Stimulated activated naive CD4-positive, alpha-beta T cell (primary cell): ENCODE results near the gene NOD1.
"Not testable (repeated sequence)": the region's sequence is repeated elsewhere in the genome, so short reads cannot be mapped to it uniquely, and the experiment has no call there.

Source experiments
- DNase-seq, 6 experiments: peaks; one replicate each; lab custom pipeline; 2025; lab: John Stamatoyannopoulos, UW

The NOD1 gene

DNA sequence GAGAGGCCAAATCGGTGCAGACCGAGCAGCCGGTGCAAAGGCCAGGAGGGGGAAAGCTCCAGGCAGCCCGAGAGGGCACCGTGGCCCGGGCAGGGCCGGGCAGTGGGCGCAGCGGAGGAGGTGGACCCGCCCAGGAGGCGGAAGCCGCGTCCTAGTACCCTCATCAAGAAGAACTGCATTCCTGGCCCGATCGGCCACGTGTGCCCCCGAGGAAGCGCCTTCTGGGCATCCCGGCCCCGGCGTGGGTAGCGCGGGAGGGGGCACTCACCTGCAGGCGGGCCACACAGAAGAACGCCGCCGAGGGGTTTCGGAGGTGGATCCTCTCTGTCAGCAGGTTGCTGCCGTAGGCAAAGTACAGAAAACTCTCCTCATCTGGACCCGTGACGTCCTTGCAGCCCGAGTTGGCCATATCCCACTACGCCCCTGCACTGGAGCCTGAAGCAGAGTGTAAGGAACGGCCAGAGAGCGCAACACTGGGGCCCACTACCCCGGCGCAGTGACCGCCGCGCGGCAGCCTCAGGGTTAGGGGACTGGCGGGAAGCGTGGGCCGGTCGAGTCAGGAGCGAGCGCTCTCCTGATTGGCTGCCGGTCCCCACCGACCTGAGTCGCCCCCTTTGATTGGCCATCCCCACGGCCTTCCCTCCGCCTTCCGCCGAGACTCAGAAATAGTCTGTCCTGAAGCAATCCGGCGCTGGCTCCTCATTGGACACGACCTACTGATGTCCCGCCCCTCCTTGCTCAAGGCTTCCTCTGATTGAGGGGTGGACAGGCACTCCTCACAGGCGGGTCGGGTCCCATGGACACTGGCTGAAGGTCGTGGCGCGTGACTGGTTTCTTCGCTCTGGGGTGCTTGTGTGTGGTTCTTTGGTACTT is 26.0 kb upstream of the NOD1 start, which contains the start of gene GGCT:
Gene GGCT (minus strand): TSS at position 529 of the 873 bp plus-strand sequence. CDS start 120 bp downstream, at position 409.
- peak; percentile 92 to 97 (median 94) for DNase-seq

GRCh38 chr7:30503274-30504212 is 25.0 kb upstream of the NOD1 start:
- no peak for DNase-seq

DNA sequence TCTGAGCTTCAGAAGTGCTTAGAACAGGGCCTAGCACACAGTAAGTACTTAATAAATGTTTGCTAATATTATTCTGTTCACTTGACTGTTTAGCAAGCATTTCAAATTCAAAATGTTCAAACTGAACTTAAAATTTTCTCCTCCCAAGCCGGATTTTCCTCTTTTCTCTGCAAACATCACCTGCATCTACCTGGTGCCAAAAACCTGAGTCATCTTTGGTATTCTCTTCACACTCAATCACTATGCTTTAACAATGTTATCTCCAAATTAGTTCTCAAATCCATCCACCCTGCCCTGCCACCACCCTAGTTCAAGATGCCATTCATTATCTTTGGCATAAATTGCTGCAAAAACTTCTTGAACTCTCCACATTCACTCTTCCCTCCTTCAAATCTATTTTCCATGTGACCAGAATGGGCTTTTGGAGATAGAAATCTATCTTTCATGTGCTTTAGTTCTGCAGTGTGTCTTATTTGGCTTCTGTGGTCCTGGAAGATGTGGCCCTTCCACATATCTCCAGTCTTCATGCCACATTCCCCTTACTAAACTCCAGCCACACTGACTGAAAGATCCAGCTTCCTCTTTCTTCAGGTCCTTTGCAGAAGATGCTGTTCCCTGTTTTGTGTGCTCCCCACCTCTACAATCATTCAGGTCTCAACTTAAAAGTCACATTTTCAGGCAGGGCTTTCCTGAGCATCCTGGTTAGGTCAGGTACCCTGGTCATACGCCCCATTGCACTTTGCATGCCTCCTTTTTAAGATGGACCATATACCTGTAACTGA is 24.1 kb upstream of the NOD1 start:
- DNase-seq, result no peak

DNA sequence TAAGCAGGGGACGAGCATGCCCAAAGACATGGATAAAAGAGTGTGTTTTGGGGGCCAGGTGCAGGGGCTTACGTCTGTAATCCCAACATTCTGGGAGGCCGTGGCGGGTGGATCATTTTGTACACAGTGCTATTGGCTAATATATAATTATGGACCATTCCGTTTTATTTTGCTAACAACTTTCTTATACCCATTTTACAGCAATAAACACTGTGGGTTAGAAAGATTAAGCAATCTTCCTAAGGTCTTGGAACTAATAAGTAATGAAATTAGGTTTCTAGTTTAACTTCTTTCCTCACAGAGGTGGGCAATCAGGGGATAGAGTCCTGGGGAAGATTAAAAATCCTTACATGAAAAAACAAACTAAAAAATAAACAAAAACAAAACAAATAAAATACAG is 22.7 kb upstream of the NOD1 start:
- no peak for DNase-seq

DNA sequence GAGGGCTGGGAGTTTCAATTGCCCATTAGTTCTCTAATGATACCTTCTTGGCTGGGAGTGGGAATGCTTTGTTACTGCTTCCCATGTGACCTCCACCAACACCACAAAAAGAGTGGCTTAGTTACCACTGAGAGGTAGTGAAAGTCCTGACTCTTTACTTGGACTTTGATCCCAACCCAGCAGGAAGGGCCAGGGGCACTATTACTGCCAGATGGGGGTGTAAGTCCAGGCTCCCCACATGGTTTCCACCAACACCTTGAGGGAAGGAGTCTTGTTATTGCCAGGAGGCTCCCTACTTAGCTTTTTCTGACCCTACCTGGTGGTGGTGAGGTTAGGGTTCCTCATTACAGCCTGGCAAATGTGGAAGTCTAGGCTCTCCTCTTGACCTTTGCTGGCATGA is 14.6 kb upstream of the NOD1 start:
- no peak for DNase-seq

GRCh38 chr7:30491417-30491816 is 12.8 kb upstream of the NOD1 start:
- DNase-seq, result no peak

GRCh38 chr7:30487371-30487770 is 8.8 kb upstream of the NOD1 start:
- no peak for DNase-seq

DNA sequence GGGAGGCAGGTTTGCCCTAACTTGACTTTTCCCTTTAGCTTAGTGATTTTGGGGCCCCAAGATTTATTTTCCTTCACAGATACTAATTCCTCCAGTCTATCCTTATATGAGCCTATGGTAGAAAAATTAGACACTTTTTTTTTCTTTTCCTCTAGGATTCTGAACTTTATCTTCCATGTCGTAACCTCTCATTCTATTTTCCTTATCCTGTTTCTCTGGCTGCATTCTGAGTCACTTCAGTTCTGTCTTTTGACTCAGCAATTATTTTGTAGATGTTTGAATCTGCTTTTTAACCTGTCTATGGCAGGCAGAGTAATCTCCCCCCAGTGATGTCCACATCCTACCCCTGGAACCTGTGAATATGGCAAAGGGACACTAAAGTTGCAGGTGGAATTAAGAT is 7.1 kb upstream of the NOD1 start:
- DNase-seq, result no peak

GRCh38 chr7:30481416-30481815 is 2.8 kb upstream of the NOD1 start:
- DNase-seq, result not testable (repeated sequence)

DNA sequence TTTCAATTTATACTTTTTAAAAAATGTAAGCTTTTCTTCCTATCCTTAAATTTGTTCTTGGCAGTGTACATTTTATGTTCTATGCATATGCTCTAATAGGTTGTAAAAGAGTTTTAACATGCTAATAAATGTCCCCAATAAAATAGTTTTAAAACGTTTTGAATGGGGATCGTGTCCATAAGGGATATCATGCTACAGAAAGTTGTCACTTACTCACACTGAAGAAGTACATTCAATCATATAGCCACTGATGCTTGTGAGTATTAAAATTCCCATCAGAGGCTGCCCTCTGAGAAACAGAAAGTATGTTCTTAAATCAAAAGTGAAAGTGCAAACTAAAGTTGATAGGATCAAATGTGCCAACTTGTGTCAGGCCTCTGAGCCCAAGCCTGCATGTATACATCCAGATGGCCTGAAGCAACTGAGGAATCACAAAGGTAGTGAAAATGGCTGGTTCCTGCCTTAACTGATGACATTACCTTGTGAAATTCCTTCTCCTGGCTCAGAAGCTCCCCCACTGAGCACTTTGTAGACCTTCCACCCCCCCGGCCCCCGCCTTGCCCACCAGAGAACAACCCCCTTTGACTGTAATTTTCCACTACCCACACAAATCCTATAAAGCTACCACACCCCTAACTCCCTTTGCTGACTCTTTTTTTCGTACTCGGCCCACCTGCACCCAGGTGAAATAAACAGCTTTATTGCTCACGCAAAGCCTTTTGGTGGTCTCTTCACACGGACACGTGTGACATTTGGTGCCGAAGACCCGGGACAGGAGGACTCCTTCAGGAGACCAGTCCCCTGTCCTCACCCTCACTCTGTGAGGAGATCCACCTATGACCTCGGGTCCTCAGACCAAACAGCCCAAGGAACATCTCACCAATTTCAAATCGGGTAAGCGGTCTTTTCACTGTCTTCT is 877 bp upstream of the NOD1 start:
- DNase-seq, result peak in 5 of 6 experiments; percentile 1 to 53 (median 33)

DNA sequence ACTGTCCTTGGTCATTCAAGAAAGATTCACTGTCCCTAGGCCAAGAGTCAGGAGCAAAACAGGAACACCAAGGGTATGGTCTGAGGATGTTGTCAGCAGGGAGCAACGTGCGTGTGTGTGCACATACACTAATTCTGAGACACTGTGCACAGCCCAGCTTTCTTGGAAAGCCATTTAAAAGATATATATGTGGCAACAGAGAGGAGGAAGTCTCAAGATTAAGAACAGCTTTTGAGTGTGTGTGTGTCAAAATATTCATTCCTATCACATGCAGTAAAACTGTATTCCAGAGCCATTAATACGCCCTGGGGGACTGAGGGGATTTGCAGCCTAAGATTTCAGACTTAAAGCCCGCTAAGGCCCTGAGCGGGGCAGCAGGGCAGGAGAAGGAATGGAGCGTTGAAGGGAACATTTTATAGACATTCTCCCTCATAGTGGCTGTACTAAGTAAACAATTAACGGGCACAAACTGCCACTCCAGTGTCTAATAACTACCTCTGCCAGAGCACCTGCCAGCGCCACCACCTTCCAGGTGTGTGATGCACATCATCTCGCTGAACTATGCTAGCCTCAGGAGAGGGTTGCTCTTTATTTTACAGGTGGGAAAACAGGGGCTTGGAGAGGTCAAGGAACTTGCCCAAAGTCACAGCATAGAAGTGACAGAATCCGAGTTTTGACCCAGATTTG is 2.0 kb downstream of the NOD1 start:
- DNase-seq, result no peak

DNA sequence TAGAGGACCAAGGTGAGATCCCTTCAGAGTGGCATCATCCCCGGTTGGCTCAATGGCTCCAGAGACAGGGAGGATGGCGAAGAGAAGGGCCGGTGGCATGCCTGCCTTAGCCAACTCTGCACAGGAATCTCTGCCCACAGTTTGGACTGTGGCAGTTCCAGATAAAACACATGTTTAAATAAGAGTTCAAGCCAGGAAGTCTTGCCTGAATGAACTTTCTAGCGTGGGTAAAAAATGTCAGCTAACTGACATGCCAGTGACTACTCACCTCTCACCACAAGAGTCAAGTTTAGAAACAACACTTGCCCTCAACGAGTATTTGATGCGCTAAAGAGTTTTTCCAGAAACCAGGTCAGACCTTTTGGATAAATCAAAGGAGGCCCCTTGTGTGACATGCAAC is 3.0 kb downstream of the NOD1 start:
- DNase-seq, result no peak

DNA sequence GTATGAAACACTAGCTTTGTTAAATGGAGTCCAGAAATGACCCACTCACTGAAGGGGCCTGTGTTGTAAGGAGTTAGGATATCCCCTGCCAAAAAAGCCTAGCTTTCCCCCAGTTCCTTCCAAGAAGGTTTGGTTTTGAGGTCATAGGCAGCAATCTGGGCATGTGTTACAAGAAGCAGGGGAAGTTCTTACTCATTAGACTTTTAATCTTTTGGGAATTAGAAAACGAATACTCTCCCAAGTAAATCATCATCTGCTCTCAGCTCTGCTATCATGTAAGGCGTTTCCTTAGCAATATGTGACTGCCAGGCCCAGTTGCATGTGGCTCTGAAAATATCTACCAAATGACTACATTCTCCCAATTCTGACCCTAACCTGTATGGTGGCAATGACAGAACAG is 3.7 kb downstream of the NOD1 start:
- no peak for DNase-seq

DNA sequence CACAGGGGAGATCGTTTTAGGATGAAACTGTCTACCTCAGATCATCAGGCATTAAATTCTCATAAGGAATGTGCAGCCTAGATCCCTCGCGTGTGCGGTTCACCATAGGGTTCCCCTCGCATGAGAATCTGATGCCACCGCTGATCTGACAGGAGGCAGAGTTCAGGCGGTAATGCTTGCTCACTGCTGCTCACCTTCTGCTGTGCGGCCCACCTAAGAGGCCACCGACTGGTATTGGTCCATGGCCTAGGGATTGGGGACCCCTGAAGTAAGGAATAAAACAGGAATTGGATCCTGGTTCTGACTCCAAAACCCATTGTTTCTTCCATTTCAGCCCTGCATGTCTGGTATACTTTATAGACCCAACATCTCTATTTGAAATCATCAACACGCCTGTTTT is 4.1 kb downstream of the NOD1 start:
- DNase-seq, result no peak

- DNase-seq, result no peak
These were observed 4.7 kb downstream of the NOD1 start for GRCh38 chr7:30473903-30474302.

- no peak for DNase-seq
These were observed 5.5 kb downstream of the NOD1 start for GRCh38 chr7:30472784-30473775.

DNA sequence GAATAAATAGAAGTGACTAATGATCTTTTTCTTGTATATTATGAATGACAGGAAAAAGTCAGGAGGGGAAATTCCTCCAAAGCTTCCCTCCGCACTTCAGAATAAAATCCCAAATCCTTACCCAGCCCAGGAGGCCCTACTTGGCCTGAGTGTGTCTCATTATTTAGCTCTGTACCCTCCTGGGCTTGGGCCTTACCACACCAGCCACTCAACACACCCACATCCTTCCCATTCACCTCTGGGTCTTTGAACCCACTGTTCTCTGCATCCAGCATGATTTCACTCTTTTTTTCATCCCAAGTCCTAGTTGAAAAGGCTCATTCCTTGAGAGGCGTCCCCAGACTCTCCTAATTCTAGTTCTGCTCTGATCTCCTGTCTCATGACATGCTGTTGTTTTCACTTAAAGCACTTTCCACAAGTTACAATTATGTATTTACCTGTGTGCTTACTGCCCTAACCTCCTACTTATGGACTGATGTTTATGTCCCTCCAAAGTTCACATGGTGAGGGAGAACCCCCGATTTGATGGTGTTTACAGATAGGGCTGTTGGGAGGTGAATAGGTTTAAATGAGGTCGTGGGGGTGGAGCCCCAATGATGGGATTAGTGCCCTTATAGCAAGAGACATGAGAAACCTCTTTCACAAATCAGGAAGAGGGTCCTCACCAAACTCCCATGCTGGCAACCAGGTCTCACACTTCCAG is 6.4 kb downstream of the NOD1 start:
- DNase-seq, result no peak

- DNase-seq, result no peak
These were observed 7.4 kb downstream of the NOD1 start for GRCh38 chr7:30471205-30471604.
